K562 (cell line): ENCODE measurements around the gene MXI1. TPM values are rescaled to one million over a fixed set of nuclear protein-coding genes. Genes with fewer than 3 reads are reported as not detected.

Source experiments
- ATAC-seq: fragments of 200-7000 bp; cut with Tn5 transposase; 3 replicates; pipeline ENCODE4 v1.9.1; 2020; ENCODE audit warnings: moderate library complexity
- BruUV-seq: library from RNA; stranded (reverse); fragments of 400-500 nt; replicated peaks from 2 replicates; lab custom pipeline; 2021; lab: Mats Ljungman, UMichigan
- CTCF ChIA-PET: fragments of 300-600 bp; formaldehyde crosslinking; extraction: SDS; loops from one replicate; lab custom pipeline; 2021; ENCODE audit warnings: low intra/inter-chr PET ratio; lab: Yijun Ruan, JAX
- POLR2A ChIA-PET: fragments of 300-600, 350-650 bp; sonication (Branson Sonifier 250); formaldehyde crosslinking; extraction: SDS; loops from one replicate; lab custom pipeline; 2021; ENCODE audit warnings: antibody characterized with exemption, inconsistent platforms; lab: Yijun Ruan, JAX
- DNase-seq, 4 experiments: peaks; one replicate each; pipeline versions ENCODE4 v3.0.0 to v3.0.0-alpha.2; 2011 to 2018; ENCODE audit warnings: low spot score in 3 of 4, mixed read lengths in 3 of 4; ENCODE audit errors: extremely low read depth in 1 of 4
- FAIRE-seq: peaks from 2 replicates; lab custom pipeline; 2011; peaks lifted over from hg19 to GRCh38; lab: Jason Lieb, UNC
- H2AFZ ChIP-seq: 2 replicates; pipeline ENCODE4 v1.6.0; 2011; ENCODE audit warnings: low read depth, low read length, control low read depth, inconsistent platforms
- H3K27ac ChIP-seq: fragments of 200-600 bp; 3 replicates; pipeline ENCODE4 v1.8.0; 2011; ENCODE audit warnings: low read depth, mild to moderate bottlenecking, control low read depth, inconsistent platforms, low read length, moderate library complexity, mixed read lengths; ENCODE audit errors: extremely low read depth
- H3K27me3 ChIP-seq, 2 experiments: fragments of 300-600 bp in 1 of 2; 2 replicates in 1 of 2; 3 replicates in 1 of 2; pipeline versions ENCODE4 v1.6.0 to v1.8.0; 2011; ENCODE audit warnings: inconsistent platforms in 2 of 2, low read length in 2 of 2, mild to moderate bottlenecking in 1 of 2, mixed read lengths in 1 of 2, moderate library complexity in 1 of 2; ENCODE audit not compliant: control insufficient read depth in 2 of 2, insufficient read depth in 2 of 2
- H3K36me3 ChIP-seq: fragments of 300-600 bp; 3 replicates; pipeline ENCODE4 v1.8.0; 2011; ENCODE audit warnings: mild to moderate bottlenecking, low read length, inconsistent platforms; ENCODE audit not compliant: control insufficient read depth, insufficient read depth
- H3K4me1 ChIP-seq, 2 experiments: fragments of 200-600 bp in 1 of 2; replicated peaks in 1 of 2; 2 replicates in 1 of 2; 3 replicates in 1 of 2; pipeline versions ENCODE4 v1.5.1 to v1.8.0; 2011; ENCODE audit warnings: inconsistent platforms in 2 of 2, low read length in 2 of 2, mild to moderate bottlenecking in 1 of 2, mixed read lengths in 1 of 2, moderate library complexity in 1 of 2; ENCODE audit not compliant: control insufficient read depth in 2 of 2, insufficient read depth in 2 of 2
- H3K4me2 ChIP-seq: 2 replicates; pipeline ENCODE4 v1.6.1; 2011; ENCODE audit warnings: low read length, control low read depth, inconsistent platforms, mixed read lengths; ENCODE audit not compliant: insufficient read depth
- H3K4me3 ChIP-seq: fragments of 200-600 bp; sonication (generic), shearing (Covaris generic); 2 replicates; pipeline ENCODE4 v1.5.1; 2016; ENCODE audit warnings: control low read depth, inconsistent platforms
- H3K79me2 ChIP-seq: fragments of 200-600 bp; 3 replicates; pipeline ENCODE4 v1.8.0; 2011; ENCODE audit warnings: low read length, inconsistent platforms; ENCODE audit not compliant: control insufficient read depth, insufficient read depth
- H3K9ac ChIP-seq, 2 experiments: 2 replicates each; pipeline versions ENCODE4 v1.6.0 to v1.6.1; 2011; ENCODE audit warnings: low read depth in 2 of 2, low read length in 2 of 2, control low read depth in 1 of 2, inconsistent platforms in 1 of 2, mild to moderate bottlenecking in 1 of 2, mixed read lengths in 1 of 2; ENCODE audit not compliant: insufficient read depth in 1 of 2
- H3K9me1 ChIP-seq: one replicate; pipeline ENCODE4 v1.6.0; 2011; ENCODE audit warnings: inconsistent platforms, mild to moderate bottlenecking, low read length, moderate library complexity; ENCODE audit not compliant: control insufficient read depth, insufficient read depth
- H3K9me3 ChIP-seq: replicated peaks from 2 replicates; pipeline ENCODE4 v1.5.1; 2011; ENCODE audit warnings: low read depth, low read length, inconsistent platforms; ENCODE audit not compliant: control insufficient read depth, insufficient read depth
- H4K20me1 ChIP-seq: replicated peaks from 2 replicates; pipeline ENCODE4 v1.6.1; 2011; ENCODE audit warnings: low read length, inconsistent platforms, mixed read lengths; ENCODE audit not compliant: control insufficient read depth, insufficient read depth
- CBX1 ChIP-seq: sonication (generic); IDR thresholded peaks from 2 replicates; pipeline ENCODE4 v1.6.1; 2016; ENCODE audit warnings: antibody characterized with exemption, low read depth, mild to moderate bottlenecking
- CHD2 ChIP-seq: IDR thresholded peaks from 2 replicates; pipeline ENCODE4 v1.6.1; 2011; ENCODE audit warnings: low read depth, low read length
- EP300 ChIP-seq: IDR thresholded peaks from 2 replicates; pipeline ENCODE4 v1.6.1; 2012; ENCODE audit warnings: low read length, improper control_type of control experiment
- GATAD2B ChIP-seq: fragments of 450-650 bp; IDR thresholded peaks from 2 replicates; pipeline ENCODE4 v1.6.1; 2017; ENCODE audit warnings: mild to moderate bottlenecking, borderline replicate concordance
- HMBOX1 ChIP-seq: sonication (generic); IDR thresholded peaks from 2 replicates; pipeline ENCODE4 v1.6.1; 2016
- KAT2B ChIP-seq: IDR thresholded peaks from one replicate; pipeline ENCODE4 v1.6.1; 2012; ENCODE audit warnings: low read depth, mild to moderate bottlenecking, control low read depth, inconsistent platforms, low read length, moderate library complexity
- KLF1 ChIP-seq: fragments of 450-650 bp; IDR thresholded peaks from 2 replicates; pipeline ENCODE4 v1.6.1; 2016; ENCODE audit warnings: missing genetic modification characterization, missing compliant biosample characterization
- MAX ChIP-seq: sonication (generic); formaldehyde crosslinking; IDR thresholded peaks from 2 replicates; pipeline ENCODE4 v1.9.0; 2022; ENCODE audit warnings: mild to moderate bottlenecking, missing genetic modification reagents
- MXI1 ChIP-seq: IDR thresholded peaks from 2 replicates; pipeline ENCODE4 v1.6.1; 2011; ENCODE audit warnings: low read depth, mild to moderate bottlenecking, improper control_type of control experiment, low read length
- PCBP2 ChIP-seq: fragments of 200-400 bp; formaldehyde crosslinking; IDR thresholded peaks from 2 replicates; pipeline ENCODE4 v1.6.1; 2018; ENCODE audit warnings: low read length, low read depth, mild to moderate bottlenecking, moderate library complexity; ENCODE audit not compliant: poor library complexity, severe bottlenecking
- SNRNP70 ChIP-seq: fragments of 200-400 bp; formaldehyde crosslinking; optimal IDR thresholded peaks from 2 replicates; pipeline ENCODE3; 2017; ENCODE audit warnings: low read depth, low read length
- TEAD1 ChIP-seq, 2 experiments: fragments of 450-650 bp in 1 of 2; sonication (generic) in 1 of 2; formaldehyde crosslinking; IDR thresholded peaks; 2 replicates each; pipeline versions ENCODE4 v1.4.0 to v1.8.0; 2020 to 2022; ENCODE audit warnings: mild to moderate bottlenecking in 2 of 2, missing genetic modification reagents in 1 of 2
- ZBTB34 ChIP-seq: fragments of 250-450 bp; sonication (Bioruptor Pico); IDR thresholded peaks from 2 replicates; pipeline ENCODE4 v1.8.0; 2021; ENCODE audit warnings: mild to moderate bottlenecking, moderate library complexity
- ZEB2 ChIP-seq: fragments of 450-650 bp; IDR thresholded peaks from 2 replicates; pipeline ENCODE4 v1.6.1; 2016
- ZNF23 ChIP-seq: fragments of 250-450 bp; sonication (Bioruptor Pico); IDR thresholded peaks from 2 replicates; pipeline ENCODE4 v1.4.0; 2020; ENCODE audit warnings: mild to moderate bottlenecking
- ZSCAN29 ChIP-seq: fragments of 450-650 bp; IDR thresholded peaks from 2 replicates; pipeline ENCODE4 v1.6.1; 2017
- WGBS: fragments of 100-300 bp; shearing (Covaris generic); methylation state at CpG from one replicate; pipeline ENCODE4 v1.1.6; 2016; ENCODE audit warnings: low coverage, mixed read lengths; ENCODE audit not compliant: insufficient coverage; ENCODE audit errors: missing lambda C conversion rate; 5-methylcytosine and 5-hydroxymethylcytosine counted together
- in situ Hi-C: fragments of 300-500 bp; cut with MboI; formaldehyde crosslinking; loops from 4 replicates; pipeline ENCODE4 v1.15.0; 2018; ENCODE audit warnings: inconsistent platforms, mixed read lengths
- intact Hi-C: fragments of 100-400 bp; cut with micrococcal nuclease; formaldehyde crosslinking; loops from 2 replicates; pipeline ENCODE4 v1.14.2; 2022
- polyA plus RNA-seq, 8 experiments: library from polyadenylated mRNA; depleted of rRNA in 4 of 8; stranded (reverse) in 5 of 8; unstranded in 3 of 8; fragments of >200 nt; fragmentation: Nextera tagmentation in 2 of 8; fragmentation: Illumina TruSeq in 1 of 8; extraction: Ambion mirVana in 2 of 8; extraction: Trizol in 1 of 8; gene quantifications; 2 replicates each; pipeline versions ENCODE4 v1.2.1 to v1.2.3, GENCODE V29; 2011 to 2014; ENCODE audit warnings: inconsistent platforms in 1 of 8, missing spikeins in 1 of 8
- total RNA-seq, 7 experiments: library from RNA; depleted of rRNA in 6 of 7; stranded (reverse); fragments of >200 nt in 6 of 7; fragmentation: Illumina TruSeq in 2 of 7; extraction: Trizol in 2 of 7; gene quantifications; 2 replicates each; pipeline versions ENCODE4 v1.2.1 to v1.2.3, GENCODE V29; 2011 to 2021; ENCODE audit warnings: low replicate concordance in 1 of 7
- TF ChIP-seq, protein P1 (sequence below): fragments of 450-650 bp; formaldehyde crosslinking; IDR thresholded peaks from 2 replicates; pipeline ENCODE4 v1.4.0; 2020; ENCODE audit warnings: mild to moderate bottlenecking, moderate library complexity

MXI1 gene
- total and polyA plus RNA-seq, 9 of the 15 experiments (the other 6 are each of a cell fraction or from before 2014, with no cell fraction given) = 9.1 to 23.7 (median 14.8) TPM

DNA sequence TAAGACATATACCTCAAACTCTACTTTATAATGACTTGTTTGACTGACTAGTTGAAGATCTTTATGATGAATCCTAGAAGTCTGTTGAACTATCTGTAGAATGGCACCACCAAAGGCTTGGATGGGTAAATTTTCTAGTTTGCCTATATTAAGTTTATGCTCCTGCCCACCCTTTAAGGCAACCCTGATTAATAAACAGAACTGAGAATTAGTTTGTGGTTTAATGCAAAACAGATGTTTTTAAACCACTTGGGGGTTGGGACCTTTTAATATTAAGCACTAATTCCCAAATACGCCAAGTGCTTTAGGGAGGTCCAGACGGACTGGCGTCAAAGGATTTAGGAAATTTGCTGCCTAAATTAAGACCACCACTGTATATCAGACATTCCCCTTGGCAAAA, 76.9 kb downstream of the MXI1 start:
- Histone ChIP-seq H3K9ac (no peak overlapping the region), H3K9me1 (no peaks in the 10 kb centered on the region), H3K4me2 (no peak overlapping the region), H3K36me3 (peaks cover 60% of the 10 kb centered on the region; the same call in 2 of the 3 replicates), H3K27me3 (no peaks in the 10 kb centered on the region), H3K27ac (no peak overlapping the region), H3K79me2 (no peaks in the 10 kb centered on the region), H3K9me3 (no peaks in the 10 kb centered on the region), H2AFZ (no peak overlapping the region), H3K4me1 (no peaks in the 10 kb centered on the region; a peak in 1 of 5 replicates), H4K20me1 (no peaks in the 10 kb centered on the region), H3K4me3 (no peak overlapping the region)
- DNase-seq = no peak
- WGBS = 100% methylated on average over 3 of the region's 3 CpGs
- ATAC-seq = no peak
- in situ Hi-C loops = loop anchor here (5.0 kb wide), 1 partner anchor 147 kb away; no protein-coding TSS in a partner anchor
- ChIA-PET POLR2A (no interaction called here), CTCF (no interaction called here)
- intact Hi-C loops = no loop called here
- BruUV-seq = no TSS peak
- TF ChIP-seq HMBOX1 (no peak), ZEB2 (no peak), CBX1 (no peak), KLF1 (no peak), CHD2 (no peak), ZBTB34 (CRISPR knock-in tag) (no peak), KAT2B (no peak), ZNF23 (CRISPR knock-in tag) (no peak), EP300 (no peak), SNRNP70 (no peak), PCBP2 (no peak), GATAD2B (no peak), ZSCAN29 (no peak), MXI1 (no peak), MAX (CRISPR knock-in tag) (no peak), TEAD1 (CRISPR knock-in tag; IDR thresholded peaks at IDR 0.05) (no peak)
- TF ChIP-seq, protein P1, sequence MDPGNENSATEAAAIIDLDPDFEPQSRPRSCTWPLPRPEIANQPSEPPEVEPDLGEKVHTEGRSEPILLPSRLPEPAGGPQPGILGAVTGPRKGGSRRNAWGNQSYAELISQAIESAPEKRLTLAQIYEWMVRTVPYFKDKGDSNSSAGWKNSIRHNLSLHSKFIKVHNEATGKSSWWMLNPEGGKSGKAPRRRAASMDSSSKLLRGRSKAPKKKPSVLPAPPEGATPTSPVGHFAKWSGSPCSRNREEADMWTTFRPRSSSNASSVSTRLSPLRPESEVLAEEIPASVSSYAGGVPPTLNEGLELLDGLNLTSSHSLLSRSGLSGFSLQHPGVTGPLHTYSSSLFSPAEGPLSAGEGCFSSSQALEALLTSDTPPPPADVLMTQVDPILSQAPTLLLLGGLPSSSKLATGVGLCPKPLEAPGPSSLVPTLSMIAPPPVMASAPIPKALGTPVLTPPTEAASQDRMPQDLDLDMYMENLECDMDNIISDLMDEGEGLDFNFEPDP (CRISPR knock-in tag) = no peak
- FAIRE-seq = no peak
